AG09319 (cell line): ENCODE results near the gene KCNK2.

Source experiments
- DNase-seq: peaks from one replicate; pipeline ENCODE4 v3.0.0-alpha.2; 2010; ENCODE audit warnings: low read depth; ENCODE audit errors: extremely low read depth
- TF ChIP-seq, protein P1 (sequence below): IDR thresholded peaks from 2 replicates; pipeline ENCODE4 v1.5.1; 2011; ENCODE audit warnings: low read depth, mild to moderate bottlenecking, inconsistent platforms, low read length, moderate library complexity

The KCNK2 gene, protein sequence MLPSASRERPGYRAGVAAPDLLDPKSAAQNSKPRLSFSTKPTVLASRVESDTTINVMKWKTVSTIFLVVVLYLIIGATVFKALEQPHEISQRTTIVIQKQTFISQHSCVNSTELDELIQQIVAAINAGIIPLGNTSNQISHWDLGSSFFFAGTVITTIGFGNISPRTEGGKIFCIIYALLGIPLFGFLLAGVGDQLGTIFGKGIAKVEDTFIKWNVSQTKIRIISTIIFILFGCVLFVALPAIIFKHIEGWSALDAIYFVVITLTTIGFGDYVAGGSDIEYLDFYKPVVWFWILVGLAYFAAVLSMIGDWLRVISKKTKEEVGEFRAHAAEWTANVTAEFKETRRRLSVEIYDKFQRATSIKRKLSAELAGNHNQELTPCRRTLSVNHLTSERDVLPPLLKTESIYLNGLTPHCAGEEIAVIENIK

DNA sequence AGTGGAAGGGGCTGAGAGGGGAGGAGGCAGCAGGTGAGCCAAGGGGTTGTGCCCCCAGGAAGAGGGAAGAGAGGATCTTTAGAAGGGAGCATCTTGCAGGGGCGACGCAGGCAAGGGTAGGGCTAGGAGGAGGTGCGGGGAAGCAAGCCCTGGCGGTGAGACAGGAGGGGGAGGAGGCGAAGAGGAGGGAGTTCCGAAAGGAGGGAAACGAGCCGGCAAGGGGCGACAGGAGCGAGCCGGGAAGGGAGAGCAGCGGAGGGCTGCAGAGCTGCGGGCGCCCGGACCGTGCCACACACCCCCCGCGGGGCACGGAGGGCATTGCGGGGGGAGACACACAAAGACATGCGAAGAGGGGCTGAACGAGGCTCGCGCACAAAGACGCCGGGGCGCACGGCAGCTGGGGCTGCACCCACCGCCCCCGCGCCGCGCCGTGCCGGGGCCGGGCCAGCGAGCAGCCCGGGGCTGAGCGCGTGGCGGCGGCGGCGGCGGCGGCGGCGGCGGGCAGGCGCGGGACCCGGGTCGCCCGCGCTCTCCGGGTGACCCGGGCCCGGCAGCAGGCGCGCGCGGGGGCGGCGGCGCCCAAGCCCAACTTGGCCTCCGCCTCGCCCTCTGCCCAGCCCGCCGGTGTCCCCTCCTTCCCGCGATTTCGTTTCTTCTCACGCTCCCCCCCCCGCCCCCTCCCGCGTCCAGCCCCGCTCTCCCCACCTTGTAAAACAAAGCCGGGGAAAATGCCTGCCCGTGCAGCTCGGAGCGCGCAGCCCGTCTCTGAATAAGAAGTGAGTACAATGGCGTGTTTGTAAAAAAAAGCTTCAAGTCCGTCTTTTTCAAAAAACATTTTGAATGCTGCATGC lies at the start of gene KCNK2:
Gene KCNK2 (plus strand): TSS at position 206 of the 851 bp plus-strand sequence. CDS start 649 bp downstream, outside the sequence.
- TF ChIP-seq, protein P1, sequence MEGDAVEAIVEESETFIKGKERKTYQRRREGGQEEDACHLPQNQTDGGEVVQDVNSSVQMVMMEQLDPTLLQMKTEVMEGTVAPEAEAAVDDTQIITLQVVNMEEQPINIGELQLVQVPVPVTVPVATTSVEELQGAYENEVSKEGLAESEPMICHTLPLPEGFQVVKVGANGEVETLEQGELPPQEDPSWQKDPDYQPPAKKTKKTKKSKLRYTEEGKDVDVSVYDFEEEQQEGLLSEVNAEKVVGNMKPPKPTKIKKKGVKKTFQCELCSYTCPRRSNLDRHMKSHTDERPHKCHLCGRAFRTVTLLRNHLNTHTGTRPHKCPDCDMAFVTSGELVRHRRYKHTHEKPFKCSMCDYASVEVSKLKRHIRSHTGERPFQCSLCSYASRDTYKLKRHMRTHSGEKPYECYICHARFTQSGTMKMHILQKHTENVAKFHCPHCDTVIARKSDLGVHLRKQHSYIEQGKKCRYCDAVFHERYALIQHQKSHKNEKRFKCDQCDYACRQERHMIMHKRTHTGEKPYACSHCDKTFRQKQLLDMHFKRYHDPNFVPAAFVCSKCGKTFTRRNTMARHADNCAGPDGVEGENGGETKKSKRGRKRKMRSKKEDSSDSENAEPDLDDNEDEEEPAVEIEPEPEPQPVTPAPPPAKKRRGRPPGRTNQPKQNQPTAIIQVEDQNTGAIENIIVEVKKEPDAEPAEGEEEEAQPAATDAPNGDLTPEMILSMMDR = no peak
- no peak for DNase-seq

DNA sequence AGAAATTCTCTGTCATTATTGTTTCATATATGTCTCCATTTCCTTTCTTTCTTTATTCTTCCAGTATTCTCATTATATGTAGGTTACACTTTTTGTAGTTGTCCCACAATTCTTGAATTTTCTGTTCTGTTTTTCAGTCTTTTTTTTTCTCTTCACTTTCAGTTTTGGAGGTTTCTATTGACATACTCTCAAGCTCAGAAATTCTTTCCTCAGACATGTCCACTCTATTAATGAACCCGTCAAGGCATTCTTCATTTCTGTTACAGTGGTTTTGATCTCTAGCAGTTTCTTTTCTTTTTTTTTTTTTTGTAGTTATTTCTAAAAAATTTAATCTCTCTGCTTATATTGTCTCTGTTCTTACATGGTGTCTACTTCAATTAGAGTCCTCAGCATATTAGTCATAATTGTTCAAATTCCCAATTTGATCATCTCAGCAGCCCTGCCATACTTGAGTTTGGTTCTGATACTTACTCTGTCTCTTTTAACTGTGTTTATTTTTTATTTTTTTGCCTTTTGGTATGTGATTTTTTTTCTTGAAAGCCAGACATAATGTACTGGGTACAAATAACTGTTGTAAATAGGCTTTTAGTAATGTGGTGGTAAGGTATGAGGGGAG lies 49.5 kb upstream of the KCNK2 start:
- no peak for DNase-seq
- TF ChIP-seq, protein P1 = no peak

DNA sequence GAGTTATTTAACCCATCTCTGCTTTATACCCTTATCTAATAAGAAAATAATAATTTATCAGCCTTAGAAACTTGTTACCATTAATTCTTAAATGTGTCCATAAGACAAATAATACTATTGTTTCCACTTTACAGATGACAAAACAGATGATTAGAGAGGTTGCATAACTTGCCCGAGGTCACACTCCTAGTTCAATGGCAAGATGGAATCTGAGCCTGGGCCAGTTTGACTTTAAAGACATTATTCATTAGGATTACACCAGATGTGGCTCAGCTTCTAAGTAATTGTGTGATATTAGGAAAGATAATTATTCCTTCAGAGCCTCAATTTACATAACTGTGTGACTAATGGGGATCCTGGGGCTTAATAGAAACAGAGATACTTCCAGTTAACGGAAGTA lies 42.3 kb upstream of the KCNK2 start:
- no peak for DNase-seq
- TF ChIP-seq, protein P1 = no peak

DNA sequence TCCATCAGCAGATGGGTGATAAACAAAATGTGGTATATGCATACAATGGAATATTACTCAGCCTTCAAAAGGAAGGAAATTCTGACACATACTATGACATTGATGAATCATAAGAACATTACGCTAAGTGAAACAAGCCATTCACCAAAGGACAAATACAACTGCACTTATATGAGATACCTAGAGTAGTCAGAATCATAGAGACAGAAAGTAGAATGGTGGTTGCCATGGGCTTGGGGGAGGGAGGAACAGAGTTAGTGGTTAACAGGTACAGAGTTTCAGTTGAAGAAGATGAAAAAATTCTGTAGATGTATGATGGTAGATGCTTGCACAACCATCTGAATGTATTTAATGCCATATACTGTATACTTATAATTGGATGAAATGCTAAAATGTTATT lies 39.1 kb upstream of the KCNK2 start:
- no peak for DNase-seq
- TF ChIP-seq, protein P1 = no peak

DNA sequence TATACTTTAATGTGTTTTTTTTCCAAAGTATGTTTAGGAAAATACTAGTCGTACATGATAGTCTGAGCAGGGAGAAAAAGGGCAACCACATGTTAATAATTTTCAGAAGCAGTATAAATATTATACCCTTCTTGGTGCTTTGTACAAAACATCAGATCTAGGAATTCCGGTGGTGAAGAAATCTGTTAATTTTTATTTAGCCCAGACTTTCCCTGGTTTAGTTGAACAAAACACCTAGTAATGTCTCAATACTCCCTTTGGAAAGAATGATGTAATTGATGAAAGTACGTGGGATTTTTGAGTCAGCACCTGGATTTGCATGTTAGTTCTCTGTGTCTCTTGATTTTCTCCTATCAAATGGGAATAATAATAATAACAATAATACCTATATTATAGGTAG lies 38.4 kb upstream of the KCNK2 start:
- DNase-seq = no peak
- TF ChIP-seq, protein P1 = no peak

DNA sequence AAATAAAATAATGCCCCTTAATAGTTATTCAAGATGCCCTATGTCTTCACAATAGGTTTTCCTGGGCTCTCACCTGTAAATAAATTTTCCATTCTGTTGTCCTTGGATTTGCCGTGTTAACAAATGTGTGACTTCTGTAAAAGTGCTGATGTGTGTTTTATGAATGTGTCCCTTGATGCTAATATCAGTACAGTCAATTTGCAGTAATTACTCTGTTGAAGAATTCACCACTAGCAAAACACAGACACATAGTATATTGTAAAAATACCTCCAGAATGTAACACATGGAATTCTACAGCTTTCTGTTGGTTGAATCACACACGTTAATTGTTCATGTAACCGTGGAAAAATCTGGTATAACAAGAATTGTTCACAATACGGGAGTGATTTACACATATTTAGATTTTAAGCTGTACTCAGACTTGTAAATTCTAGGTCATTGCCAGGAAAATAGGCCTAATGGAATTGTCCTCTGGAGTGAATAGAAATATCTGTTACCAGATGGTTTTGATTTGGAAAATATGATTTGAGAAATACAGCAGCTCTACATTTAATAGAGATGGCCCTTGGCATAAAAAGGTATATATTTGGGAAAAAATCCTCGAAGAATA lies 36.7 kb upstream of the KCNK2 start:
- TF ChIP-seq, protein P1 = no peak
- DNase-seq = no peak
